ENCODE data around the gene FADS2. TPM values are rescaled to one million over a fixed set of nuclear protein-coding genes. Genes with fewer than 3 reads are reported as not detected.

FADS2 gene
- total RNA-seq, 1 experiment from 2014 or later = 1,097 TPM

- intact Hi-C loops (cut with micrococcal nuclease; ENCODE audit: unreplicated experiment) = loop anchor here (1.0 to 5.0 kb wide), 2 partner anchors 100 to 211 kb away; no protein-coding TSS in a partner anchor
- Histone ChIP-seq H3K4me1 (ENCODE audit: insufficient read depth, low read length, poor library complexity, severe bottlenecking) (peaks cover 5% of the 10 kb centered on the region), H3K27ac (ENCODE audit: low read depth, low read length, poor library complexity, severe bottlenecking) (peak overlapping the region; percentile 48), H3K9me3 (ENCODE audit: low read depth, low read length, poor library complexity, severe bottlenecking) (no peaks in the 10 kb centered on the region), H3K27me3 (replicated peaks; ENCODE audit: insufficient read depth, low read depth, low read length, poor library complexity) (no peaks in the 10 kb centered on the region), H3K36me3 (ENCODE audit: insufficient read depth, low read length, poor library complexity, severe bottlenecking) (no peaks in the 10 kb centered on the region), H3K4me3 (ENCODE audit: low read depth, low read length, poor library complexity, severe bottlenecking) (no peak overlapping the region)
- peak; percentile 97 for TF ChIP-seq CTCF (conservative IDR thresholded peaks at IDR 0.05; ENCODE audit: low read depth, low read length)
- no peak for TF ChIP-seq EZH2 (IDR thresholded peaks at IDR 0.05; ENCODE audit: borderline replicate concordance, low read depth, low read length, poor library complexity, severe bottlenecking)
- no TSS peak for BruUV-seq (replicated peaks)
- peak; percentile 93 for DNase-seq (ENCODE audit: low spot score)
- POLR2A ChIA-PET (ENCODE audit: low non-redundant PET) = no interaction called here
- CTCF ChIA-PET = interaction anchor here (0.5 to 6.0 kb wide), 11 partner anchors 10 to 274 kb away, joined by 3 to 157 read pairs (median 7); partner anchors contain the start of gene BEST1
Measured at GRCh38 chr11:61897387-61898246, 69.5 kb downstream of the FADS2 start.

- H3K27me3 ChIP-seq (replicated peaks; ENCODE audit: insufficient read depth, low read depth, low read length, poor library complexity) = no peaks in the 10 kb centered on the region
- H3K9me3 ChIP-seq (ENCODE audit: low read depth, low read length, poor library complexity, severe bottlenecking) = no peaks in the 10 kb centered on the region
- H3K4me1 ChIP-seq (ENCODE audit: insufficient read depth, low read length, poor library complexity, severe bottlenecking) = peaks cover 5% of the 10 kb centered on the region
- no peaks in the 10 kb centered on the region for H3K36me3 ChIP-seq (ENCODE audit: insufficient read depth, low read length, poor library complexity, severe bottlenecking)
- no peak for DNase-seq (ENCODE audit: low spot score)
- H3K27ac ChIP-seq (ENCODE audit: low read depth, low read length, poor library complexity, severe bottlenecking) = peak overlapping the region; percentile 48
- TF ChIP-seq CTCF (conservative IDR thresholded peaks at IDR 0.05; ENCODE audit: low read depth, low read length) = no peak
- no peak for TF ChIP-seq EZH2 (IDR thresholded peaks at IDR 0.05; ENCODE audit: borderline replicate concordance, low read depth, low read length, poor library complexity, severe bottlenecking)
- BruUV-seq (replicated peaks) = no TSS peak
- CTCF ChIA-PET = interaction anchor here (0.5 to 6.0 kb wide), 13 partner anchors 10 to 273 kb away, joined by 3 to 157 read pairs (median 5); partner anchors contain the start of gene BEST1
- POLR2A ChIA-PET (ENCODE audit: low non-redundant PET) = interaction anchor here (0.6 kb wide), 1 partner anchor 47 kb away, joined by 8 read pairs; no protein-coding TSS in a partner anchor
- intact Hi-C loops (cut with micrococcal nuclease; ENCODE audit: unreplicated experiment) = loop anchor here (5.0 kb wide), 1 partner anchor 101 kb away; no protein-coding TSS in a partner anchor
- H3K4me3 ChIP-seq (ENCODE audit: low read depth, low read length, poor library complexity, severe bottlenecking) = no peak overlapping the region
Measured at GRCh38 chr11:61898247-61898582, 70.1 kb downstream of the FADS2 start.

GRCh38 chr11:61899146-61899841 lies 71.2 kb downstream of the FADS2 start:
- POLR2A ChIA-PET (ENCODE audit: low non-redundant PET) = interaction anchor here (0.6 kb wide), 1 partner anchor 48 kb away, joined by 3 read pairs; no protein-coding TSS in a partner anchor
- no peak overlapping the region for H3K4me3 ChIP-seq (ENCODE audit: low read depth, low read length, poor library complexity, severe bottlenecking)

More at GRCh38 chr11:61899146-61899841, 71.2 kb downstream of the FADS2 start:
- Histone ChIP-seq H3K27ac (ENCODE audit: low read depth, low read length, poor library complexity, severe bottlenecking) (peak overlapping the region; percentile 48), H3K27me3 (replicated peaks; ENCODE audit: insufficient read depth, low read depth, low read length, poor library complexity) (no peaks in the 10 kb centered on the region), H3K36me3 (ENCODE audit: insufficient read depth, low read length, poor library complexity, severe bottlenecking) (no peaks in the 10 kb centered on the region), H3K9me3 (ENCODE audit: low read depth, low read length, poor library complexity, severe bottlenecking) (no peaks in the 10 kb centered on the region), H3K4me1 (ENCODE audit: insufficient read depth, low read length, poor library complexity, severe bottlenecking) (peaks cover 5% of the 10 kb centered on the region)
- no peak for TF ChIP-seq EZH2 (IDR thresholded peaks at IDR 0.05; ENCODE audit: borderline replicate concordance, low read depth, low read length, poor library complexity, severe bottlenecking)
- peak; percentile 100 for TF ChIP-seq CTCF (conservative IDR thresholded peaks at IDR 0.05; ENCODE audit: low read depth, low read length)
- DNase-seq (ENCODE audit: low spot score) = peak; percentile 91
- BruUV-seq (replicated peaks) = no TSS peak
- CTCF ChIA-PET = interaction anchor here (0.5 to 6.0 kb wide), 17 partner anchors 9 to 360 kb away, joined by 3 to 157 read pairs (median 5); partner anchors contain the start of gene BEST1
- intact Hi-C loops (cut with micrococcal nuclease; ENCODE audit: unreplicated experiment) = loop anchor here (1.0 to 5.0 kb wide), 3 partner anchors 48 to 183 kb away; no protein-coding TSS in a partner anchor

All from A673 (cell line).